HEK293 (cell line): ENCODE results near the gene FBXL4.

Experiments used
- CTCF ChIA-PET: fragments of 350-600 bp; formaldehyde crosslinking; extraction: SDS; loops from one replicate; lab custom pipeline; 2021; ENCODE audit warnings: antibody characterized with exemption; lab: Yijun Ruan, JAX
- POLR2A ChIA-PET: fragments of 300-600 bp; formaldehyde crosslinking; extraction: SDS; loops from one replicate; lab custom pipeline; 2020; ENCODE audit warnings: antibody characterized with exemption, inconsistent platforms; lab: Yijun Ruan, JAX
- H3K27ac ChIP-seq: fragments of 200-500 bp; sonication (Bioruptor generic); 2 replicates; pipeline ENCODE4 v1.5.1; 2014; ENCODE audit warnings: low read depth, low read length, control low read depth, inconsistent platforms; ENCODE audit errors: extremely low read depth
- H3K36me3 ChIP-seq, 2 experiments: fragments of 200-500 bp in 1 of 2; sonication (Bioruptor generic) in 1 of 2; 1 replicate in 1 of 2; 2 replicates in 1 of 2; pipeline ENCODE4 v1.5.1; 2014 to 2017; ENCODE audit warnings: inconsistent platforms in 2 of 2, low read length in 2 of 2; ENCODE audit not compliant: control insufficient read depth in 2 of 2, insufficient read depth in 1 of 2
- H3K4me1 ChIP-seq: fragments of 200-500 bp; sonication (Bioruptor generic); 2 replicates; pipeline ENCODE4 v1.5.1; 2014; ENCODE audit warnings: mild to moderate bottlenecking, low read length, inconsistent platforms; ENCODE audit not compliant: control insufficient read depth, insufficient read depth
- H3K4me3 ChIP-seq: 2 replicates; pipeline ENCODE4 v1.5.1; 2011; ENCODE audit warnings: low read depth, mild to moderate bottlenecking, control low read depth, low read length, moderate library complexity
- H3K9me3 ChIP-seq: fragments of 200-500 bp; sonication (Bioruptor generic); 2 replicates; pipeline ENCODE4 v1.5.1; 2014; ENCODE audit warnings: low read depth, low read length, inconsistent platforms; ENCODE audit not compliant: control insufficient read depth, insufficient read depth
- KLF16 ChIP-seq: fragments of 450-650 bp; formaldehyde crosslinking; IDR thresholded peaks from 2 replicates; pipeline ENCODE4 v1.5.1; 2017; ENCODE audit warnings: missing biosample characterization, missing genetic modification characterization
- KLF7 ChIP-seq: fragments of 450-650 bp; formaldehyde crosslinking; IDR thresholded peaks from 2 replicates; pipeline ENCODE4 v1.5.1; 2016; ENCODE audit warnings: missing biosample characterization, missing genetic modification characterization, borderline replicate concordance
- KLF9 ChIP-seq: fragments of 450-650 bp; formaldehyde crosslinking; IDR thresholded peaks from 2 replicates; pipeline ENCODE4 v1.5.1; 2016; ENCODE audit warnings: missing biosample characterization, missing genetic modification characterization, low read depth
- OSR2 ChIP-seq: fragments of 450-650 bp; formaldehyde crosslinking; IDR thresholded peaks from 2 replicates; pipeline ENCODE4 v1.5.1; 2016; ENCODE audit warnings: missing biosample characterization, missing genetic modification characterization
- TCF7L2 ChIP-seq: IDR thresholded peaks from 2 replicates; pipeline ENCODE4 v1.6.1; 2011; ENCODE audit warnings: low read depth, mild to moderate bottlenecking, inconsistent platforms, low read length, moderate library complexity, borderline replicate concordance
- TRIM28 ChIP-seq: IDR thresholded peaks from 2 replicates; pipeline ENCODE4 v1.6.1; 2011; ENCODE audit warnings: low read length, control low read depth, borderline replicate concordance
- YY1 ChIP-seq: fragments of 450-650 bp; formaldehyde crosslinking; IDR thresholded peaks from 2 replicates; pipeline ENCODE4 v1.5.1; 2018; ENCODE audit warnings: missing biosample characterization, missing genetic modification characterization
- ZBTB1 ChIP-seq: fragments of 450-650 bp; formaldehyde crosslinking; IDR thresholded peaks from 2 replicates; pipeline ENCODE4 v1.5.1; 2016; ENCODE audit warnings: missing biosample characterization, missing genetic modification characterization
- ZBTB48 ChIP-seq: fragments of 450-650 bp; formaldehyde crosslinking; IDR thresholded peaks from 2 replicates; pipeline ENCODE4 v1.5.1; 2016; ENCODE audit warnings: missing biosample characterization, missing genetic modification characterization
- ZBTB6 ChIP-seq: fragments of 450-650 bp; formaldehyde crosslinking; IDR thresholded peaks from 2 replicates; pipeline ENCODE4 v1.5.1; 2017; ENCODE audit warnings: missing biosample characterization, missing genetic modification characterization
- ZNF10 ChIP-seq: fragments of 450-650 bp; formaldehyde crosslinking; IDR thresholded peaks from 2 replicates; pipeline ENCODE4 v1.5.1; 2017; ENCODE audit warnings: missing biosample characterization, missing genetic modification characterization
- ZNF114 ChIP-seq: fragments of 450-650 bp; formaldehyde crosslinking; IDR thresholded peaks from 2 replicates; pipeline ENCODE4 v1.5.0; 2017; ENCODE audit warnings: missing biosample characterization, missing genetic modification characterization
- ZNF132 ChIP-seq: fragments of 450-650 bp; formaldehyde crosslinking; IDR thresholded peaks from 2 replicates; pipeline ENCODE4 v1.5.1; 2017; ENCODE audit warnings: missing biosample characterization, missing genetic modification characterization, borderline replicate concordance
- ZNF202 ChIP-seq: fragments of 450-650 bp; formaldehyde crosslinking; IDR thresholded peaks from 2 replicates; pipeline ENCODE4 v1.5.1; 2016; ENCODE audit warnings: missing biosample characterization, missing genetic modification characterization, borderline replicate concordance
- ZNF335 ChIP-seq: fragments of 450-650 bp; formaldehyde crosslinking; conservative IDR thresholded peaks from 2 replicates; pipeline ENCODE4 v1.5.1; 2016; ENCODE audit warnings: missing biosample characterization, missing genetic modification characterization
- ZNF404 ChIP-seq: fragments of 450-650 bp; formaldehyde crosslinking; IDR thresholded peaks from 2 replicates; pipeline ENCODE4 v1.5.1; 2017; ENCODE audit warnings: missing biosample characterization, missing genetic modification characterization
- ZNF513 ChIP-seq: fragments of 450-650 bp; IDR thresholded peaks from 2 replicates; pipeline ENCODE4 v1.5.1; 2018; ENCODE audit warnings: missing biosample characterization, missing genetic modification characterization
- ZNF530 ChIP-seq: fragments of 450-650 bp; formaldehyde crosslinking; IDR thresholded peaks from 2 replicates; pipeline ENCODE4 v1.5.1; 2016; ENCODE audit warnings: low read depth, missing biosample characterization, missing genetic modification characterization
- ZNF561 ChIP-seq: fragments of 450-650 bp; IDR thresholded peaks from 2 replicates; pipeline ENCODE4 v1.5.1; 2018; ENCODE audit warnings: missing biosample characterization, missing genetic modification characterization, borderline replicate concordance
- ZNF658 ChIP-seq: fragments of 450-650 bp; formaldehyde crosslinking; IDR thresholded peaks from 2 replicates; pipeline ENCODE4; 2016; ENCODE audit warnings: missing biosample characterization, missing genetic modification characterization
- ZNF660 ChIP-seq: fragments of 450-650 bp; IDR thresholded peaks from 2 replicates; pipeline ENCODE4 v1.5.1; 2018; ENCODE audit warnings: missing biosample characterization, mild to moderate bottlenecking, missing genetic modification characterization
- ZNF704 ChIP-seq: fragments of 450-650 bp; formaldehyde crosslinking; IDR thresholded peaks from 2 replicates; pipeline ENCODE4 v1.5.1; 2016; ENCODE audit warnings: missing biosample characterization, missing genetic modification characterization
- ZNF768 ChIP-seq: fragments of 450-650 bp; formaldehyde crosslinking; IDR thresholded peaks from 2 replicates; pipeline ENCODE4 v1.5.1; 2018; ENCODE audit warnings: missing biosample characterization, mild to moderate bottlenecking, missing genetic modification characterization
- ZNF776 ChIP-seq: fragments of 450-650 bp; formaldehyde crosslinking; IDR thresholded peaks from 2 replicates; pipeline ENCODE4 v1.5.0; 2017; ENCODE audit warnings: missing biosample characterization, missing genetic modification characterization, borderline replicate concordance
- ZNF837 ChIP-seq: fragments of 450-650 bp; formaldehyde crosslinking; IDR thresholded peaks from 2 replicates; pipeline ENCODE4 v1.5.1; 2016; ENCODE audit warnings: missing biosample characterization, missing genetic modification characterization
- ZSCAN16 ChIP-seq: fragments of 450-650 bp; formaldehyde crosslinking; IDR thresholded peaks from 2 replicates; pipeline ENCODE4 v1.5.1; 2016; ENCODE audit warnings: missing biosample characterization, missing genetic modification characterization

FBXL4 gene

GRCh38 chr6:98944598-98945081, 3.1 kb downstream of the FBXL4 start (continued):
- no peak for TF ChIP-seq KLF7 (tag by site-specific recombination)
- no peak for TF ChIP-seq ZNF561 (tag by site-specific recombination)
- no peak for TF ChIP-seq ZBTB6 (tag by site-specific recombination)
- TF ChIP-seq OSR2: 0 out of 2 replicates have a peak, but pooled peaks have one; percentile 35
- no peak for TF ChIP-seq ZNF513 (tag by site-specific recombination)
- TF ChIP-seq ZNF335: peak; percentile 72
- no peak for TF ChIP-seq KLF16 (tag by site-specific recombination)
- no peak for TF ChIP-seq ZNF530 (tag by site-specific recombination)
- TF ChIP-seq ZNF768 (tag by site-specific recombination): no peak
- no peak for TF ChIP-seq ZNF658 (tag by site-specific recombination)
- no peak for TF ChIP-seq ZNF114
- TF ChIP-seq ZNF404 (tag by site-specific recombination): no peak
- no peak for TF ChIP-seq YY1 (tag by site-specific recombination)
- no peak for TF ChIP-seq ZNF660 (tag by site-specific recombination)
- no peak for TF ChIP-seq ZNF837 (tag by site-specific recombination)
- peak; percentile 45; the same call in 1 of the 2 replicates for TF ChIP-seq TRIM28
- TF ChIP-seq ZNF10 (tag by site-specific recombination): peak; percentile 67; the same call in 1 of the 2 replicates
- TF ChIP-seq TCF7L2: peak; percentile 53; the same call in 1 of the 2 replicates
- TF ChIP-seq ZNF776 (tag by site-specific recombination): no peak
- TF ChIP-seq ZBTB1: no peak
- no peak for TF ChIP-seq KLF9 (tag by site-specific recombination)
- peak; percentile 36; the same call in 1 of the 2 replicates for TF ChIP-seq ZBTB48 (tag by site-specific recombination)
- TF ChIP-seq ZNF132 (tag by site-specific recombination): no peak
- TF ChIP-seq, all 188 proteins: peak for 8

GRCh38 chr6:98944168-98944567, 3.6 kb downstream of the FBXL4 start:
- Histone ChIP-seq H3K9me3 (no peaks in the 10 kb centered on the region), H3K27ac (no peak overlapping the region), H3K4me3 (no peak overlapping the region), H3K4me1 (peaks cover 12% of the 10 kb centered on the region), H3K36me3 (no peaks in the 10 kb centered on the region)
- TF ChIP-seq ZNF704 (no peak), ZNF202 (tag by site-specific recombination) (peak; percentile 76; the same call in 1 of the 2 replicates), ZSCAN16 (tag by site-specific recombination) (no peak)
- CTCF ChIA-PET: interaction anchor here (0.9 to 1.0 kb wide), 2 partner anchors 49 to 357 kb away, joined by 3 to 4 read pairs; no protein-coding TSS in a partner anchor
- POLR2A ChIA-PET: interaction anchor here (1.2 kb wide), 1 partner anchor 110 kb away, joined by 6 read pairs; the partner anchor contains the start of gene POU3F2
